OCI-LY7 (cell line): ENCODE data around the gene GAK. TPM values are rescaled to one million over a fixed set of nuclear protein-coding genes. Genes with fewer than 3 reads are reported as not detected.

Experiments used
- BruUV-seq: library from RNA; stranded (reverse); fragments of 400-500 nt; replicated peaks from 2 replicates; lab custom pipeline; 2021; lab: Mats Ljungman, UMichigan
- CTCF ChIA-PET: fragments of 300-600 bp; sonication (Branson Sonifier 250); formaldehyde crosslinking; loops from one replicate; lab custom pipeline; 2022; ENCODE audit warnings: antibody characterized with exemption; ENCODE audit not compliant: unreplicated experiment; lab: Charles Lee
- POLR2A ChIA-PET: fragments of 300-600 bp; sonication (Branson Sonifier 250); formaldehyde crosslinking; loops from one replicate; lab custom pipeline; 2022; ENCODE audit warnings: antibody characterized with exemption; lab: Charles Lee
- DNase-seq: peaks from one replicate; pipeline ENCODE4 v3.0.0-alpha.2; 2015; ENCODE audit warnings: low spot score
- H2AFZ ChIP-seq: fragments of 200-600 bp; sonication (generic), shearing (Covaris generic); 2 replicates; pipeline ENCODE4 v1.6.1; 2014; ENCODE audit warnings: mild to moderate bottlenecking, antibody characterized with exemption, low read length, moderate library complexity
- H3K27ac ChIP-seq: fragments of 200-600 bp; sonication (generic); 2 replicates; pipeline ENCODE4 v1.5.1; 2014; ENCODE audit warnings: mixed run types, low read depth, mild to moderate bottlenecking, moderate library complexity, low read length, inconsistent platforms; ENCODE audit not compliant: poor library complexity, severe bottlenecking
- H3K36me3 ChIP-seq: fragments of 200-600 bp; sonication (generic); 2 replicates; pipeline ENCODE4 v1.6.1; 2014; ENCODE audit warnings: mild to moderate bottlenecking, antibody characterized with exemption, low read length, moderate library complexity, mixed read lengths; ENCODE audit not compliant: insufficient read depth
- H3K4me1 ChIP-seq: fragments of 200-600 bp; sonication (generic); 2 replicates; pipeline ENCODE4 v1.5.1; 2014; ENCODE audit warnings: mild to moderate bottlenecking, low read length; ENCODE audit not compliant: insufficient read depth, poor library complexity, severe bottlenecking
- H3K4me2 ChIP-seq: fragments of 200-600 bp; sonication (generic); 2 replicates; pipeline ENCODE4 v1.6.1; 2014; ENCODE audit warnings: mild to moderate bottlenecking, low read length
- H3K4me3 ChIP-seq: fragments of 200-600 bp; sonication (generic); 2 replicates; pipeline ENCODE4 v1.5.1; 2014; ENCODE audit warnings: mild to moderate bottlenecking, low read depth, low read length; ENCODE audit not compliant: poor library complexity, severe bottlenecking
- H3K79me2 ChIP-seq: fragments of 200-600 bp; sonication (generic); 2 replicates; pipeline ENCODE4 v1.6.1; 2016; ENCODE audit warnings: low read depth, mild to moderate bottlenecking, low read length, moderate library complexity, mixed read lengths; ENCODE audit not compliant: insufficient read depth
- H3K9me2 ChIP-seq: fragments of 200-600 bp; sonication (generic); 2 replicates; pipeline ENCODE4 v1.6.1; 2016; ENCODE audit warnings: mild to moderate bottlenecking, low read length, mixed read lengths; ENCODE audit not compliant: insufficient read depth
- H3K9me3 ChIP-seq: fragments of 200-600 bp; sonication (generic); 2 replicates; pipeline ENCODE4 v1.6.1; 2014; ENCODE audit warnings: mild to moderate bottlenecking, mixed run types, low read length, mixed read lengths
- H4K20me1 ChIP-seq: fragments of 200-600 bp; sonication (generic); 2 replicates; pipeline ENCODE4 v1.6.1; 2014; ENCODE audit warnings: mild to moderate bottlenecking, antibody characterized with exemption, low read length, moderate library complexity, mixed read lengths; ENCODE audit not compliant: insufficient read depth
- EZH2phosphoT487 ChIP-seq: fragments of 200-600 bp; sonication (generic); IDR thresholded peaks from 2 replicates; pipeline ENCODE4 v1.6.1; 2018; ENCODE audit warnings: low read depth, borderline replicate concordance, mild to moderate bottlenecking, mixed run types, antibody characterized with exemption, low read length, moderate library complexity, mixed read lengths
- intact Hi-C: fragments of 100-400 bp; cut with micrococcal nuclease; formaldehyde crosslinking; loops from one replicate; pipeline ENCODE4 v1.10.0; 2022; ENCODE audit not compliant: unreplicated experiment
- total RNA-seq, 2 experiments: library from RNA; depleted of rRNA in 1 of 2; stranded (reverse); fragments of >200 nt in 1 of 2; shearing (Covaris generic) in 1 of 2; gene quantifications; 2 replicates each; pipeline ENCODE4 v1.2.3, GENCODE V29; 2014 to 2022
- TF ChIP-seq, protein P1 (sequence below): fragments of 200-600 bp; sonication (generic); conservative IDR thresholded peaks from 2 replicates; pipeline ENCODE4 v1.5.1; 2014; ENCODE audit warnings: mild to moderate bottlenecking, antibody characterized with exemption, low read length, moderate library complexity, mixed read lengths

Gene GAK
- total RNA-seq, 2 experiments from 2014 or later: 86.1 to 107 TPM

DNA sequence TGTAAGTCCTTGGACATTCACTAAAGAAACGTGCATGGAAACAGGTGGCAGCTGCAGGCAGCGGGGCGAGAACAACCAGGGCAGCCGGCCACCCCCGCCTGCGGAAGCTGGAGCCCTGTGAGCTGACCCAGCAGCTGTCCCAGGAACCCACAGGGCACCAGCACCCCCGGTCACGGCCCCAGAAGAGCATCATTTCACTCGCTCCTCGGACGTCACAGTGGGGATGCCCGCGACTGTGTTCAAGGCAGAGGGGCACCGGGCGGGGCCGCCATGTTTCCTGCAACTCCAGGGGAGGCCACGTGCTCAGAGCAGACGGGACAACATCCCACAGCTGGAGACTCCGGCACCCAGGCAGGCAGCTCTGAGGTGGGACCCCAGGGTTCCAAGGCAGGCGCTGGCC, 61.2 kb downstream of the GAK start:
- Histone ChIP-seq H2AFZ (no peak overlapping the region), H3K27ac (no peak overlapping the region), H3K79me2 (no peaks in the 10 kb centered on the region), H3K9me2 (no peaks in the 10 kb centered on the region), H4K20me1 (no peaks in the 10 kb centered on the region), H3K4me1 (no peaks in the 10 kb centered on the region), H3K4me2 (no peak overlapping the region), H3K36me3 (peaks cover 64% of the 10 kb centered on the region), H3K9me3 (no peaks in the 10 kb centered on the region), H3K4me3 (no peak overlapping the region)
- DNase-seq: no peak
- BruUV-seq: no TSS peak
- intact Hi-C loops: no loop called here
- ChIA-PET CTCF (no interaction called here), POLR2A (no interaction called here)
- TF ChIP-seq EZH2phosphoT487: no peak
- TF ChIP-seq, protein P1, sequence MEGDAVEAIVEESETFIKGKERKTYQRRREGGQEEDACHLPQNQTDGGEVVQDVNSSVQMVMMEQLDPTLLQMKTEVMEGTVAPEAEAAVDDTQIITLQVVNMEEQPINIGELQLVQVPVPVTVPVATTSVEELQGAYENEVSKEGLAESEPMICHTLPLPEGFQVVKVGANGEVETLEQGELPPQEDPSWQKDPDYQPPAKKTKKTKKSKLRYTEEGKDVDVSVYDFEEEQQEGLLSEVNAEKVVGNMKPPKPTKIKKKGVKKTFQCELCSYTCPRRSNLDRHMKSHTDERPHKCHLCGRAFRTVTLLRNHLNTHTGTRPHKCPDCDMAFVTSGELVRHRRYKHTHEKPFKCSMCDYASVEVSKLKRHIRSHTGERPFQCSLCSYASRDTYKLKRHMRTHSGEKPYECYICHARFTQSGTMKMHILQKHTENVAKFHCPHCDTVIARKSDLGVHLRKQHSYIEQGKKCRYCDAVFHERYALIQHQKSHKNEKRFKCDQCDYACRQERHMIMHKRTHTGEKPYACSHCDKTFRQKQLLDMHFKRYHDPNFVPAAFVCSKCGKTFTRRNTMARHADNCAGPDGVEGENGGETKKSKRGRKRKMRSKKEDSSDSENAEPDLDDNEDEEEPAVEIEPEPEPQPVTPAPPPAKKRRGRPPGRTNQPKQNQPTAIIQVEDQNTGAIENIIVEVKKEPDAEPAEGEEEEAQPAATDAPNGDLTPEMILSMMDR: no peak

- peaks cover 63% of the 10 kb centered on the region for H3K36me3 ChIP-seq
- no peaks in the 10 kb centered on the region for H3K4me1 ChIP-seq
- H3K4me3 ChIP-seq: no peak overlapping the region
- DNase-seq: no peak
- no peak overlapping the region for H3K27ac ChIP-seq
- H4K20me1 ChIP-seq: no peaks in the 10 kb centered on the region
- H3K79me2 ChIP-seq: no peaks in the 10 kb centered on the region
- no peak for TF ChIP-seq EZH2phosphoT487
- H3K9me2 ChIP-seq: no peaks in the 10 kb centered on the region
- H3K9me3 ChIP-seq: no peaks in the 10 kb centered on the region
- BruUV-seq: no TSS peak
- ChIA-PET CTCF (no interaction called here), POLR2A (no interaction called here)
- H2AFZ ChIP-seq: no peak overlapping the region
- intact Hi-C loops: no loop called here
- H3K4me2 ChIP-seq: no peak overlapping the region
Observed at GRCh38 chr4:869776-870175, 62.3 kb downstream of the GAK start.

GRCh38 chr4:868421-868820, 63.7 kb downstream of the GAK start:
- H3K79me2 ChIP-seq: no peaks in the 10 kb centered on the region
- intact Hi-C loops: no loop called here
- no peak overlapping the region for H2AFZ ChIP-seq
- ChIA-PET POLR2A (no interaction called here), CTCF (no interaction called here)
- no peak for TF ChIP-seq EZH2phosphoT487
- TF ChIP-seq, protein P1: no peak
- H3K27ac ChIP-seq: no peak overlapping the region
- no peaks in the 10 kb centered on the region for H4K20me1 ChIP-seq
- no peaks in the 10 kb centered on the region for H3K9me3 ChIP-seq
- H3K4me2 ChIP-seq: no peak overlapping the region
- DNase-seq: no peak
- H3K4me1 ChIP-seq: no peaks in the 10 kb centered on the region
- H3K9me2 ChIP-seq: no peaks in the 10 kb centered on the region
- H3K36me3 ChIP-seq: peaks cover 50% of the 10 kb centered on the region
- no TSS peak for BruUV-seq
- H3K4me3 ChIP-seq: no peak overlapping the region
